Posterior vena cava (tissue), 2 donors: Measurements from ENCODE around the gene PRXL2A. TPM values are rescaled to one million over a fixed set of nuclear protein-coding genes. Genes with fewer than 3 reads are reported as not detected.
A peak's percentile ranks its signal among the peaks of the same experiment; 100 is the strongest.

Experiments
- DNase-seq: peaks from one replicate; pipeline ENCODE4 v3.0.0-alpha.2; 2020; ENCODE audit warnings: low spot score
- intact Hi-C, 2 donors: fragments of 100-400 bp; cut with DNase I; formaldehyde crosslinking; loops; one replicate each; pipeline versions ENCODE4 v1.14.1 to v1.14.2; 2022 to 2023
- total RNA-seq, 2 donors: library from RNA; stranded (reverse); fragmentation: NEBNext Ultra II Directional; extraction: Animal tissue kit (Norgen Biotek cat#: 25700); gene quantifications; one replicate each; pipeline ENCODE4 v1.2.1, GENCODE V29; 2021
- donor health status: DM: yes; HTN: yes; CAD: no.
- donor health status: DM: yes; HTN: yes; CAD: no.

PRXL2A gene
- total RNA-seq, 2 donors from 2014 or later = 22.1 to 23.2 TPM

GRCh38 chr10:80436446-80437098 is 28.2 kb downstream of the PRXL2A start:
- intact Hi-C loops = no loop called here

GRCh38 chr10:80437227-80437626 is 28.9 kb downstream of the PRXL2A start:
- no peak for DNase-seq
- intact Hi-C loops = no loop called here

More at GRCh38 chr10:80436446-80437098, 28.2 kb downstream of the PRXL2A start:
- no peak for DNase-seq

- intact Hi-C loops = loop anchor here in 1 of 2 donors (10.0 kb wide), 1 partner anchor 483 kb away; no protein-coding TSS in a partner anchor
- no peak for DNase-seq
Measured at GRCh38 chr10:80441831-80442230, 33.5 kb downstream of the PRXL2A start.

- DNase-seq = no peak
- intact Hi-C loops = loop anchor here in 1 of 2 donors (10.0 kb wide), 1 partner anchor 482 kb away; no protein-coding TSS in a partner anchor
Measured at GRCh38 chr10:80442879-80443278, 34.5 kb downstream of the PRXL2A start.

GRCh38 chr10:80443531-80443974 is 35.2 kb downstream of the PRXL2A start:
- intact Hi-C loops = loop anchor here in 1 of 2 donors (10.0 kb wide), 1 partner anchor 481 kb away; no protein-coding TSS in a partner anchor

GRCh38 chr10:80444124-80444523 is 35.8 kb downstream of the PRXL2A start:
- DNase-seq = peak; percentile 56
- intact Hi-C loops = loop anchor here (2.0 to 10.0 kb wide), 2 partner anchors 61 to 481 kb away; no protein-coding TSS in a partner anchor

More at GRCh38 chr10:80443531-80443974, 35.2 kb downstream of the PRXL2A start:
- DNase-seq = no peak

- DNase-seq = peak; percentile 89
- intact Hi-C loops = loop anchor here (2.0 to 10.0 kb wide), 3 partner anchors 60 to 480 kb away; no protein-coding TSS in a partner anchor
Measured at GRCh38 chr10:80444646-80445319, 36.4 kb downstream of the PRXL2A start.

GRCh38 chr10:80447436-80448190 is 39.3 kb downstream of the PRXL2A start:
- intact Hi-C loops = loop anchor here in 1 of 2 donors (5.0 to 10.0 kb wide), 2 partner anchors 60 to 477 kb away; no protein-coding TSS in a partner anchor
- DNase-seq = no peak

- DNase-seq = no peak
- intact Hi-C loops = loop anchor here in 1 of 2 donors (5.0 to 10.0 kb wide), 2 partner anchors 59 to 476 kb away; no protein-coding TSS in a partner anchor
Measured at GRCh38 chr10:80448209-80448942, 40.0 kb downstream of the PRXL2A start.

GRCh38 chr10:80449520-80449919 is 41.2 kb downstream of the PRXL2A start:
- no peak for DNase-seq
- intact Hi-C loops = loop anchor here in 1 of 2 donors (5.0 to 10.0 kb wide), 2 partner anchors 58 to 475 kb away; no protein-coding TSS in a partner anchor

GRCh38 chr10:80451132-80451531 is 42.8 kb downstream of the PRXL2A start:
- intact Hi-C loops = no loop called here
- no peak for DNase-seq

GRCh38 chr10:80452069-80452468 is 43.7 kb downstream of the PRXL2A start:
- no peak for DNase-seq
- intact Hi-C loops = no loop called here

GRCh38 chr10:80452640-80453039 is 44.3 kb downstream of the PRXL2A start:
- no peak for DNase-seq
- intact Hi-C loops = no loop called here

GRCh38 chr10:80453056-80453841 is 44.9 kb downstream of the PRXL2A start:
- DNase-seq = no peak
- intact Hi-C loops = no loop called here

- intact Hi-C loops = loop anchor here in 1 of 2 donors (2.0 kb wide), 1 partner anchor 45 kb away; no protein-coding TSS in a partner anchor
- peak; percentile 94 for DNase-seq
Measured at GRCh38 chr10:80453842-80454512, 45.6 kb downstream of the PRXL2A start, which contains the start of gene TSPAN14. TSS of gene TSPAN14 (plus strand) at chr10:80454310. CDS start at chr10:80489234, 34,924 bp downstream.

GRCh38 chr10:80454513-80455460 is 46.4 kb downstream of the PRXL2A start:
- no peak for DNase-seq
- intact Hi-C loops = loop anchor here (2.0 to 5.0 kb wide), 2 partner anchors 44 to 48 kb away; no protein-coding TSS in a partner anchor
